SK-N-SH (cell line): ENCODE results near the gene LSMEM2. TPM values are rescaled to one million over a fixed set of nuclear protein-coding genes. Genes with fewer than 3 reads are reported as not detected.
A peak's percentile ranks its signal among the peaks of the same experiment; 100 is the strongest.

Source experiments
- CTCF ChIA-PET: fragments of 300-600, 350-600 bp; formaldehyde crosslinking; extraction: SDS; loops from one replicate; lab custom pipeline; 2021; lab: Yijun Ruan, JAX
- POLR2A ChIA-PET: fragments of 350-600 bp; sonication (Branson Sonifier 250); formaldehyde crosslinking; extraction: SDS; loops from one replicate; lab custom pipeline; 2020; ENCODE audit warnings: antibody characterized with exemption, inconsistent platforms; lab: Yijun Ruan, JAX
- DNase-seq: peaks from one replicate; pipeline ENCODE4 v3.0.0; 2012
- H2AFZ ChIP-seq: fragments of 200-600 bp; sonication (generic); 2 replicates; pipeline ENCODE4 v1.8.1; 2016; ENCODE audit warnings: antibody characterized with exemption, mild to moderate bottlenecking, low read depth
- H3F3A ChIP-seq: fragments of 200-600 bp; sonication (generic); replicated peaks from 2 replicates; pipeline ENCODE3; 2016; ENCODE audit warnings: antibody characterized with exemption, mild to moderate bottlenecking; ENCODE audit not compliant: insufficient read depth
- H3K27ac ChIP-seq, 2 experiments: fragments of 200-500 bp in 1 of 2; fragments of 200-600 bp in 1 of 2; sonication (Bioruptor generic) in 1 of 2; sonication (generic), shearing (Covaris generic) in 1 of 2; 2 replicates each; pipeline versions ENCODE4 v1.5.1 to v1.6.1; 2014 to 2016; ENCODE audit warnings: low read depth in 2 of 2, inconsistent platforms in 1 of 2, low read length in 1 of 2, mild to moderate bottlenecking in 1 of 2, mixed read lengths in 1 of 2
- H3K27me3 ChIP-seq: fragments of 200-600 bp; sonication (generic), shearing (Covaris generic); 2 replicates; pipeline ENCODE4 v1.6.1; 2016; ENCODE audit warnings: mixed run types; ENCODE audit not compliant: insufficient read depth
- H3K36me3 ChIP-seq, 2 experiments: fragments of 200-500 bp in 1 of 2; fragments of 200-600 bp in 1 of 2; sonication (Bioruptor generic) in 1 of 2; sonication (generic) in 1 of 2; replicated peaks in 1 of 2; 2 replicates each; pipeline versions ENCODE3 to v1.5.1; 2014 to 2016; ENCODE audit warnings: low read length in 1 of 2, mild to moderate bottlenecking in 1 of 2; ENCODE audit not compliant: insufficient read depth in 2 of 2, control insufficient read depth in 1 of 2
- H3K4me1 ChIP-seq, 2 experiments: fragments of 200-500 bp in 1 of 2; fragments of 200-600 bp in 1 of 2; sonication (Bioruptor generic) in 1 of 2; sonication (generic), shearing (Covaris generic) in 1 of 2; 2 replicates each; pipeline versions ENCODE4 v1.5.1 to v1.6.1; 2014 to 2016; ENCODE audit warnings: low read depth in 1 of 2, low read length in 1 of 2, mixed run types in 1 of 2; ENCODE audit not compliant: insufficient read depth in 2 of 2, control insufficient read depth in 1 of 2
- H3K4me2 ChIP-seq: fragments of 200-600 bp; sonication (generic), shearing (Covaris generic); 2 replicates; pipeline ENCODE4 v1.6.1; 2017; ENCODE audit warnings: mixed run types
- H3K4me3 ChIP-seq, 2 experiments: fragments of 200-500 bp in 1 of 2; fragments of 200-600 bp in 1 of 2; sonication (Bioruptor generic) in 1 of 2; sonication (generic), shearing (Covaris generic) in 1 of 2; 2 replicates each; pipeline versions ENCODE4 v1.5.1 to v1.8.1; 2014 to 2016; ENCODE audit warnings: low read depth in 2 of 2, inconsistent platforms in 1 of 2, low read length in 1 of 2, mild to moderate bottlenecking in 1 of 2, mixed read lengths in 1 of 2, moderate library complexity in 1 of 2
- H3K79me2 ChIP-seq: fragments of 200-600 bp; sonication (generic); 2 replicates; pipeline ENCODE4 v1.8.1; 2017; ENCODE audit warnings: mild to moderate bottlenecking; ENCODE audit not compliant: insufficient read depth
- H3K9ac ChIP-seq: fragments of 200-600 bp; sonication (generic); 2 replicates; pipeline ENCODE4 v1.6.1; 2017; ENCODE audit warnings: mixed run types
- H3K9me2 ChIP-seq: fragments of 200-600 bp; sonication (generic); 2 replicates; pipeline ENCODE4 v1.6.1; 2017; ENCODE audit warnings: mixed run types
- H3K9me3 ChIP-seq: fragments of 200-600 bp; sonication (generic); 2 replicates; pipeline ENCODE4 v1.6.1; 2017; ENCODE audit warnings: mixed run types, mild to moderate bottlenecking, moderate library complexity
- H4K20me1 ChIP-seq: fragments of 200-600 bp; sonication (generic); 2 replicates; pipeline ENCODE4 v1.6.1; 2017; ENCODE audit warnings: mild to moderate bottlenecking, mixed run types; ENCODE audit not compliant: insufficient read depth
- CHD2 ChIP-seq: fragments of 150-350 bp; IDR thresholded peaks from 2 replicates; pipeline ENCODE4 v1.6.1; 2018; ENCODE audit warnings: low read length; ENCODE audit not compliant: partially characterized antibody
- CTCF ChIP-seq: fragments of 200-600 bp; sonication (generic); IDR thresholded peaks from 2 replicates; pipeline ENCODE4 v1.6.1; 2017; ENCODE audit warnings: antibody characterized with exemption, mild to moderate bottlenecking, moderate library complexity
- EZH2phosphoT487 ChIP-seq: fragments of 200-600 bp; sonication (generic); IDR thresholded peaks from 2 replicates; pipeline ENCODE4 v1.6.1; 2017; ENCODE audit warnings: low read depth, mixed run types, mild to moderate bottlenecking, antibody characterized with exemption, moderate library complexity, borderline replicate concordance
- FOSL2 ChIP-seq: IDR thresholded peaks from 2 replicates; pipeline ENCODE4 v1.4.0; 2012; ENCODE audit warnings: low read depth, mild to moderate bottlenecking, moderate library complexity, borderline replicate concordance
- FOXJ3 ChIP-seq: sonication (generic); formaldehyde crosslinking; IDR thresholded peaks from 2 replicates; pipeline ENCODE4 v1.5.1; 2020; ENCODE audit warnings: mild to moderate bottlenecking, missing genetic modification reagents
- GABPA ChIP-seq: IDR thresholded peaks from 2 replicates; pipeline ENCODE4 v1.4.0; 2012; ENCODE audit warnings: low read depth, mild to moderate bottlenecking
- GATA2 ChIP-seq: sonication (generic); formaldehyde crosslinking; IDR thresholded peaks from 2 replicates; pipeline ENCODE4 v1.5.0; 2020; ENCODE audit warnings: mild to moderate bottlenecking, missing genetic modification reagents
- IRF3 ChIP-seq: fragments of 150-350 bp; IDR thresholded peaks from 2 replicates; pipeline ENCODE4 v1.6.1; 2016; ENCODE audit warnings: mild to moderate bottlenecking, low read depth, low read length
- JUND ChIP-seq: IDR thresholded peaks from 2 replicates; pipeline ENCODE4 v1.4.0; 2012
- MEF2A ChIP-seq: IDR thresholded peaks from 2 replicates; pipeline ENCODE4 v1.4.0; 2012; ENCODE audit warnings: low read depth, borderline replicate concordance
- NFIC ChIP-seq: IDR thresholded peaks from 2 replicates; pipeline ENCODE4 v1.4.0; 2012; ENCODE audit warnings: borderline replicate concordance
- POLR2AphosphoS5 ChIP-seq: IDR thresholded peaks from 2 replicates; pipeline ENCODE4 v1.6.1; 2012; ENCODE audit warnings: low read depth, low read length
- RAD21 ChIP-seq: IDR thresholded peaks from 2 replicates; pipeline ENCODE4 v1.6.1; 2012; ENCODE audit warnings: mild to moderate bottlenecking, low read length
- RCOR1 ChIP-seq: fragments of 150-350 bp; IDR thresholded peaks from 2 replicates; pipeline ENCODE4 v1.6.1; 2017; ENCODE audit warnings: antibody characterized with exemption, low read length
- RFX5 ChIP-seq: IDR thresholded peaks from 2 replicates; pipeline ENCODE4 v1.6.1; 2012; ENCODE audit warnings: mild to moderate bottlenecking, improper control_type of control experiment, low read length
- SIN3A ChIP-seq: IDR thresholded peaks from 2 replicates; pipeline ENCODE4 v1.6.1; 2012; ENCODE audit warnings: low read depth, mild to moderate bottlenecking, low read length, moderate library complexity, borderline replicate concordance
- SMC3 ChIP-seq: IDR thresholded peaks from 2 replicates; pipeline ENCODE4 v1.6.1; 2012; ENCODE audit warnings: low read depth, low read length, improper control_type of control experiment
- TEAD4 ChIP-seq: IDR thresholded peaks from 2 replicates; pipeline ENCODE4 v1.4.0; 2012; ENCODE audit warnings: mild to moderate bottlenecking, borderline replicate concordance; ENCODE audit not compliant: insufficient read depth
- YY1 ChIP-seq: IDR thresholded peaks from 2 replicates; pipeline ENCODE4 v1.4.0; 2012; ENCODE audit warnings: low read depth, mild to moderate bottlenecking
- WGBS: methylation state at CpG from one replicate; pipeline ENCODE4 v1.1.6; 2017; ENCODE audit warnings: low lambda C conversion rate; 5-methylcytosine and 5-hydroxymethylcytosine counted together
- polyA plus RNA-seq, 3 experiments: library from polyadenylated mRNA; depleted of rRNA; stranded (reverse); fragments of >200 nt; gene quantifications; 2 replicates each; pipeline ENCODE4 v1.2.3, GENCODE V29; 2012
- TF ChIP-seq, protein P1 (sequence below): IDR thresholded peaks from 2 replicates; pipeline ENCODE4 v1.4.0; 2012; ENCODE audit warnings: low read depth, borderline replicate concordance
- TF ChIP-seq, protein P2 (sequence below): IDR thresholded peaks from 2 replicates; pipeline ENCODE4 v1.4.0; 2012; ENCODE audit warnings: low read depth, borderline replicate concordance

The LSMEM2 gene
- polyA plus RNA-seq, 1 of the 3 experiments (the other 2 are of a cell fraction): 0.03 TPM

- DNase-seq: no peak
- Histone ChIP-seq H3K27me3 (no peaks in the 10 kb centered on the region), H3K9me2 (no peaks in the 10 kb centered on the region), H3K79me2 (peaks cover 76% of the 10 kb centered on the region), H2AFZ (no peak overlapping the region), H3K9ac (no peak overlapping the region), H3K4me2 (no peak overlapping the region), H3K4me1 (peaks cover 5 to 33% of the 10 kb centered on the region in 2 experiments; a peak in 3 of 4 replicates), H3K36me3 (peaks cover 10 to 27% of the 10 kb centered on the region in 2 experiments), H3F3A (peaks cover 30% of the 10 kb centered on the region), H3K4me3 (no peak overlapping the region)
- POLR2A ChIA-PET: no interaction called here
- 100% methylated on average over 12 of the region's 19 CpGs for WGBS
- TF ChIP-seq SIN3A (no peak), RCOR1 (no peak), FOXJ3 (CRISPR knock-in tag) (no peak), TEAD4 (no peak), EZH2phosphoT487 (no peak), CHD2 (no peak), MEF2A (no peak), SMC3 (no peak), CTCF (no peak), GABPA (no peak)
- TF ChIP-seq, all 33 proteins: peak for 0
- H3K9me3 ChIP-seq: no peaks in the 10 kb centered on the region
- H4K20me1 ChIP-seq: peaks cover 10% of the 10 kb centered on the region; the same call in 1 of the 2 replicates
- CTCF ChIA-PET: interaction anchor here (1.1 kb wide), 2 partner anchors 16 to 211 kb away, joined by 3 to 4 read pairs; no protein-coding TSS in a partner anchor
- no peak overlapping the region for H3K27ac ChIP-seq
Measured at GRCh38 chr3:50331364-50331907, 52.5 kb downstream of the LSMEM2 start.

DNA sequence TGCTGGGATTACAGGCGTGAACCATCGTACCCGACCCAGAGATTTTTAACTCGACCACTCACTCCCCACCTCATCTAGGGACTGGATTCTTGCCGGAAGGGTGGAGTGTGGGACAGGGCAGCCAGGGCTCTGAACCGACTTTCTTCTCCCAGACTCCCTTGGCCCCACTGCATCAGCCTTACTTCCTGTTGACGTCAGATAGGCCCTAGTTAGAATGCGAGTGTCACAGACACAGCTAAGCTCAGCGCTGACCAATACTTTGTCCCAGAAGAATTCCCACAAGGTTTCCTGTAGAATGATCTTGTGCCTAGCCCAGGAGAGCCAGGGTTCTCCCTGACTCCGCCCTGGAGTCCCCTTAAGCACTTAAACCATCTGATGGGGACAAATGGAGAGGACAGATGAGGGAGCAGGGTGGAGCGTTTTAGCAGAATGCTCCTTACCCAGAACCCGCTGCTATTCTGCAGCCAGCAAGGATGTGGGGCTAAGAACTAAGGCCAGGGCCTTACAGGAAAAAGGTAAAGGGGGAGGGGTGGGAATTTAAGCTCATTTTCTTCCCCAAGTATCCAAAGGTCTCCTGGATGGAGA lies 54.9 kb downstream of the LSMEM2 start:
- peaks cover 10% of the 10 kb centered on the region; the same call in 1 of the 2 replicates for H4K20me1 ChIP-seq
- peak overlapping the region; percentile 61 for H3K4me2 ChIP-seq
- peaks cover 25% of the 10 kb centered on the region for H3F3A ChIP-seq
- no peak for DNase-seq
- no peak overlapping the region for H2AFZ ChIP-seq
- no peaks in the 10 kb centered on the region for H3K27me3 ChIP-seq
- H3K9me2 ChIP-seq: no peaks in the 10 kb centered on the region
- peaks cover 10 to 27% of the 10 kb centered on the region in 2 experiments for H3K36me3 ChIP-seq
- H3K9ac ChIP-seq: peak overlapping the region; percentile 13; the same call in 1 of the 2 replicates
- WGBS: 96% methylated on average over 10 of the region's 12 CpGs
- H3K27ac ChIP-seq: no peak overlapping the region
- H3K79me2 ChIP-seq: peaks cover 76% of the 10 kb centered on the region
- H3K9me3 ChIP-seq: no peaks in the 10 kb centered on the region
- H3K4me3 ChIP-seq: no peak overlapping the region
- CTCF ChIA-PET: interaction anchor here (5.8 to 6.8 kb wide), 2 partner anchors 12 to 15 kb away, joined by 40 to 60 read pairs; partner anchors contain the start of genes CYB561D2, HYAL2 and NPRL2
- H3K4me1 ChIP-seq: peaks cover 10 to 32% of the 10 kb centered on the region in 2 experiments
- POLR2A ChIA-PET: interaction anchor here (1.7 kb wide), 1 partner anchor 12 kb away, joined by 3 read pairs; the partner anchor contains the start of gene HYAL2
- no peak for TF ChIP-seq GATA2 (CRISPR knock-in tag)
- TF ChIP-seq EZH2phosphoT487: no peak
- TF ChIP-seq RFX5: no peak
- no peak for TF ChIP-seq FOXJ3 (CRISPR knock-in tag)
- TF ChIP-seq GABPA: no peak
- TF ChIP-seq YY1: no peak
- no peak for TF ChIP-seq IRF3
- no peak for TF ChIP-seq SIN3A
- no peak for TF ChIP-seq NFIC
- TF ChIP-seq, protein P1, sequence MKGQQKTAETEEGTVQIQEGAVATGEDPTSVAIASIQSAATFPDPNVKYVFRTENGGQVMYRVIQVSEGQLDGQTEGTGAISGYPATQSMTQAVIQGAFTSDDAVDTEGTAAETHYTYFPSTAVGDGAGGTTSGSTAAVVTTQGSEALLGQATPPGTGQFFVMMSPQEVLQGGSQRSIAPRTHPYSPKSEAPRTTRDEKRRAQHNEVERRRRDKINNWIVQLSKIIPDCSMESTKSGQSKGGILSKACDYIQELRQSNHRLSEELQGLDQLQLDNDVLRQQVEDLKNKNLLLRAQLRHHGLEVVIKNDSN: no peak
- no peak for TF ChIP-seq FOSL2
- no peak for TF ChIP-seq JUND
- TF ChIP-seq POLR2AphosphoS5: no peak
- no peak for TF ChIP-seq MEF2A
- TF ChIP-seq RAD21: no peak
- TF ChIP-seq, protein P2, sequence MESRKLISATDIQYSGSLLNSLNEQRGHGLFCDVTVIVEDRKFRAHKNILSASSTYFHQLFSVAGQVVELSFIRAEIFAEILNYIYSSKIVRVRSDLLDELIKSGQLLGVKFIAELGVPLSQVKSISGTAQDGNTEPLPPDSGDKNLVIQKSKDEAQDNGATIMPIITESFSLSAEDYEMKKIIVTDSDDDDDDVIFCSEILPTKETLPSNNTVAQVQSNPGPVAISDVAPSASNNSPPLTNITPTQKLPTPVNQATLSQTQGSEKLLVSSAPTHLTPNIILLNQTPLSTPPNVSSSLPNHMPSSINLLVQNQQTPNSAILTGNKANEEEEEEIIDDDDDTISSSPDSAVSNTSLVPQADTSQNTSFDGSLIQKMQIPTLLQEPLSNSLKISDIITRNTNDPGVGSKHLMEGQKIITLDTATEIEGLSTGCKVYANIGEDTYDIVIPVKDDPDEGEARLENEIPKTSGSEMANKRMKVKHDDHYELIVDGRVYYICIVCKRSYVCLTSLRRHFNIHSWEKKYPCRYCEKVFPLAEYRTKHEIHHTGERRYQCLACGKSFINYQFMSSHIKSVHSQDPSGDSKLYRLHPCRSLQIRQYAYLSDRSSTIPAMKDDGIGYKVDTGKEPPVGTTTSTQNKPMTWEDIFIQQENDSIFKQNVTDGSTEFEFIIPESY: no peak
